CD4-positive, alpha-beta T cell treated with Interleukin-15 for 1 hour (primary cell): ENCODE measurements around the gene SCRN2.

Source experiments
- DNase-seq: peaks from one replicate; pipeline ENCODE4 v3.0.0-alpha.2; 2020

Gene SCRN2

GRCh38 chr17:47840742-47841487, at the start of gene SCRN2:
Gene SCRN2, minus strand, starts transcription at chr17:47841273. Its CDS starts 430 bp downstream, at chr17:47840843.
- DNase-seq = peak; percentile 87

- DNase-seq = peak; percentile 85
Observed at GRCh38 chr17:47889734-47890529, 48.9 kb upstream of the SCRN2 start.

- DNase-seq = no peak
Observed at GRCh38 chr17:47888293-47888692, 47.2 kb upstream of the SCRN2 start.

- no peak for DNase-seq
Observed at GRCh38 chr17:47884905-47885730, 44.0 kb upstream of the SCRN2 start.

GRCh38 chr17:47884427-47884740, 43.3 kb upstream of the SCRN2 start:
- no peak for DNase-seq

- DNase-seq = no peak
Observed at GRCh38 chr17:47883589-47884426, 42.7 kb upstream of the SCRN2 start.

GRCh38 chr17:47882695-47883588, 41.9 kb upstream of the SCRN2 start:
- DNase-seq = no peak

GRCh38 chr17:47882247-47882646, 41.2 kb upstream of the SCRN2 start:
- DNase-seq = no peak

GRCh38 chr17:47879776-47880454, 38.8 kb upstream of the SCRN2 start:
- DNase-seq = no peak

- DNase-seq = no peak
Observed at GRCh38 chr17:47879028-47879585, 38.0 kb upstream of the SCRN2 start.

GRCh38 chr17:47878203-47879027, 37.3 kb upstream of the SCRN2 start:
- no peak for DNase-seq

- DNase-seq = no peak
Observed at GRCh38 chr17:47877368-47878034, 36.4 kb upstream of the SCRN2 start.

GRCh38 chr17:47875011-47875985, 34.2 kb upstream of the SCRN2 start:
- DNase-seq = no peak

GRCh38 chr17:47873200-47874090, 32.4 kb upstream of the SCRN2 start:
- DNase-seq = no peak

- DNase-seq = no peak
Observed at GRCh38 chr17:47872651-47873161, 31.6 kb upstream of the SCRN2 start.

GRCh38 chr17:47872019-47872650, 31.1 kb upstream of the SCRN2 start:
- no peak for DNase-seq
